GM19035 (cell line): ENCODE data around the gene LRRC8A.
"Not testable (repeated sequence)": the region's sequence is repeated elsewhere in the genome, so short reads cannot be mapped to it uniquely, and the experiment has no call there.

ENCODE experiments used
- ATAC-seq: cut with Tn5 transposase; IDR thresholded peaks from one replicate; pipeline ENCODE4 v1.9.1; 2021; ENCODE audit not compliant: unreplicated experiment

Gene LRRC8A

GRCh38 chr9:128881884-128882676 lies at the start of gene LRRC8A, which contains the start of gene KYAT1:
Gene LRRC8A, plus strand, starts transcription at chr9:128882133. Its CDS starts 25,032 bp downstream, at chr9:128907165.
Gene KYAT1, minus strand, starts transcription at chr9:128881950. Its CDS starts 36,545 bp downstream, at chr9:128845405.
- peak; percentile 93 for ATAC-seq

DNA sequence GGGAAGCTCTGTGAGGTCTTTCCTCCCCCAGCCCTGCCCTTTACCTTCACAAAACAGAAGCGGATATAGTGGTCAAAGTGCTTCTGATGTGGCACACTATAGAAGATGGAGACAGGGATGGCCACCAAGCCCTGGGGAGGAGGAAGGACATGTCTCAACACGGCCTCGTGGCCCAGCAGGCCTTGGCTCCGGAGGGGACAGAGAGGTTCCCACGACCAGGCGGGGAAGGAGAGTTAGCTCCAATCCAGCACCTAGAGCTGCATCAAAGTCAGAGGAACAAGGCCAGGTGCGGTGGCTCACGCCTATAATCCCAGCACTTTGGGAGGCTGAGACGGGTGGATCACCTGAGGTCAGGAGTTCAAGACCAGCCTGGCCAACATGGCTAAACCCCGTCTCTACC lies 48.2 kb upstream of the LRRC8A start:
- no peak for ATAC-seq

- ATAC-seq, result no peak
These were observed 46.4 kb upstream of the LRRC8A start for GRCh38 chr9:128835246-128836210.

GRCh38 chr9:128836509-128837145 lies 45.3 kb upstream of the LRRC8A start:
- no peak for ATAC-seq

- ATAC-seq, result no peak
These were observed 43.6 kb upstream of the LRRC8A start for GRCh38 chr9:128838338-128838737.

DNA sequence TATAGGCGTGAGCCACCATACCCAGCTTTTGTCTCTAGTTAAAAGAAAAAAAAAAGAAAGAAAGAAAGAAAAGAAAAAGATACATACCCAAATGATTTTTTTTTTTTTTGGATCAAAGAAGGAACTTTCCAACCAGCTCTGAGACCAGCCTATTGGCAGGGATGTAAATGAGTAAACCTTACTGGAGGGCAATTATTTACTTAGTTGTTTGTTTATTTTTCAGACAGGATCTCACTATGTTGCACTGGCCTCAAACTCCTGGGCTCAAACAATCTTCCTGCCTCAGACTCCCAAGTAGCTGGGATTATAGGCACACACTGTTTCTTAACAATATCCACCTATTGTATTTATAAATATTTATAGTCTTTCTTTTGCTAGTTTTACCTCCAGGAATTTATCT lies 41.4 kb upstream of the LRRC8A start:
- ATAC-seq, result no peak

DNA sequence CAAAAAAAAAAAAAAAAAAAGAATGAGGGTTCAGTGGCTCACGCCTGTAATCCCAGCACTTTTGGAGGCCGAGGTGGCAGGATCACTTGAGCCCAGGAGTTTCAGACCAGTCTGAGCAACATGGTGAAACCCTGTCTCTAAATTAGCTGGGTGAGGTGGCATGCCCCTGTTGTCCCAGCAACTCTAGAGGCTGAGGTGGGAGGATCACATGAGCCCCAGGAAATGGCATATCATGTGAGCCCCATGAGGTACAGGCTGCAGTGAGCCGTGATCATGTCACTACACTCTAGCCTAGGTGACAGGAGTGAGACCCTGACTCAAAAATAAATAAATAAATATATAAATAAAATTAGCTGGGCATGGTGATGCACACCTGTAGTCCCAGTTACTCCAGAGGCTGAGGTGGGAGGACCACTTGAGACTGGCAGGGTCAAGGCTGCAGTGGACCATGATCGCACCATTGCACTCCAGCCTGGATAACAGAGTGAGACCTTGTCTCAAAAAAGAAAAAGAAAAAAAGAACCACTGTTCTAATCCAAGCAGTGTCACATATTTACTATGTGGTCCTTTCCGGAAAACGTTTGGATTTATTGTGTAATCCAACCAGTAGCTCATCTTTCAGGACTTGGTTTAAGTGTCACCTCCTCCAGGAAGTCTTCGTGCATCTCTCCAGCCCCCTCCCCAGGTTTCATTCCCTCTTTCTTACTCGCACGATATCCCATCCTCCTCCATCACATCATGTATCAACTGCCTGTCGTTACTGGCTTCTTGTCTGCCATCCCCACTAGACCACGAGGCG lies 40.0 kb upstream of the LRRC8A start:
- ATAC-seq, result no peak

GRCh38 chr9:128843171-128843570 lies 38.8 kb upstream of the LRRC8A start:
- ATAC-seq, result not testable (repeated sequence)

- no peak for ATAC-seq
These were observed 36.6 kb upstream of the LRRC8A start for GRCh38 chr9:128845186-128845931.

DNA sequence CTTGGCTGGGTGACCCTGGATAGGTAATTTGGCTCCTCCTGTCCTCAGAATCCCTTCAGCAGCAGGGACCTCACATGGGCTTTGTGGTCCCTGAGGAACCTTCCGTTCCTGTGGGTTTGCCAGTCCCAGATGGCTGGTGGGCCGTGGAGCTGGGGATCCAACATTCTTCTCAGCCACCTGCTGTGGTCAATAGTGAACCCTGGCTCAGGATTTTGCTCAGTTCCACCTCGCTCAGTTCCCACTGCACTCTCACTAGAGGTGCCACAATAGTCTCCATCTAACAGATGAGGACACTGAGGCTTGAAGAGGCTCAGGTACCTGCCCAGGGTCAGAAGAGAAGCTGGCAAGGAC lies 35.3 kb upstream of the LRRC8A start:
- no peak for ATAC-seq

DNA sequence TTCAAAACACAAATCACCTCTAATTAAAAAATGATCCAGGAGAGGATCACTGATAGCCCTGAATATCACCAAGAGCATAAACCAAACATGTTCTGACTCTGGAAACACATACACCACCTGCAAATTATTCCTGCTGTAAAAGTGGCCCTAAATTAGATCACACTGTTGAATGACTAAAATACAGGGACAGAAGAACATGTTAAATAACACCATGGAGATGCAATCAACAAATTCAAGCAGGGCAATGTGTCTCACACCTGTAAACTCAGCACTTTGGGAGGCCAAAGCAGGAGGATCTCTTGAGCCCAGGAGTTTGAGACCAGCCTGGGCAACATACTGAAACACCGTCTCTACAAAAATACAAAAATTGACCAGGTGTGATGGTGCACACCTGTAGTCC lies 34.1 kb upstream of the LRRC8A start:
- no peak for ATAC-seq

GRCh38 chr9:128851024-128851423 lies 30.9 kb upstream of the LRRC8A start:
- not testable (repeated sequence) for ATAC-seq

- ATAC-seq, result not testable (repeated sequence)
These were observed 29.9 kb upstream of the LRRC8A start for GRCh38 chr9:128851779-128852600.

- ATAC-seq, result not testable (repeated sequence)
These were observed 29.3 kb upstream of the LRRC8A start for GRCh38 chr9:128852646-128853045.

- ATAC-seq, result not testable (repeated sequence)
These were observed 27.5 kb upstream of the LRRC8A start for GRCh38 chr9:128854454-128854853.

DNA sequence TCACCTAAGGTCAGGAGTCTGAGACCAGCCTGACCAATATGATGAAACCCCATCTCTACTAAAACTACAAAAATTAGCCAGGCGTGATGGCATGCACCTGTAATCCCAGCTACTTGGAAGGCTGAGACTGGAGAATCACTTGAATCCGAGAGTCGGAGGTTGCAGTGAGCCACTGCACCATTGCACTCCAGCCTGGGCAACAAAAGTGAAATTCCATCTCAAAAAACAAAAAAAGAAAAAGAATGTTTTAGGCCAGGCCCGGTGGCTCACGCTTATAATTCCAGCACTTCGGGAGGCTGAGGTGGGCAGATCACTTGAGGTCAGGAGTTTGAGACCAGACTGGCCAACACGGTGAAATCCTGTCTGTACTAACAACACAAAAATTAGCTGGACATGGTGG lies 23.5 kb upstream of the LRRC8A start:
- ATAC-seq, result not testable (repeated sequence)

GRCh38 chr9:128860937-128861336 lies 21.0 kb upstream of the LRRC8A start:
- ATAC-seq, result no peak

DNA sequence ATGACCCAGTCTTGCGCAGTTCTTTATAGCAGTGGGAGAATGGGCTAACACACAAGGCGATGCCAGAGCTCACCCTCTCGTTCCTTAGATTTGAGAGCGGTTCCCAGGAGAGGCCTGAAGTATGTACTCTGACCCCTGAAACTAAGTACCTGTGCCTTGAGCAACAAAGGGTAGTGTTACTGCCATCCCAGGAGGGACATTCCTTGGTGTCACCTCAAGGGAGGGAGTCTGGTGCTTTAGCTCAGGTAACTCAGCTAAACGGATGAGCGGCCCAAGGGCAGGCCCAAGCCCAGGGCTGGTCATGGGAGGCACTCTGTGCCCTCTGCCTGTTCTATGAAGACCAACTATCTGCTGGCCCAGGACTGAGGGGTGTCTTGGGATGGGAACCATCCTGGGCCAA lies 20.4 kb upstream of the LRRC8A start:
- ATAC-seq, result no peak

DNA sequence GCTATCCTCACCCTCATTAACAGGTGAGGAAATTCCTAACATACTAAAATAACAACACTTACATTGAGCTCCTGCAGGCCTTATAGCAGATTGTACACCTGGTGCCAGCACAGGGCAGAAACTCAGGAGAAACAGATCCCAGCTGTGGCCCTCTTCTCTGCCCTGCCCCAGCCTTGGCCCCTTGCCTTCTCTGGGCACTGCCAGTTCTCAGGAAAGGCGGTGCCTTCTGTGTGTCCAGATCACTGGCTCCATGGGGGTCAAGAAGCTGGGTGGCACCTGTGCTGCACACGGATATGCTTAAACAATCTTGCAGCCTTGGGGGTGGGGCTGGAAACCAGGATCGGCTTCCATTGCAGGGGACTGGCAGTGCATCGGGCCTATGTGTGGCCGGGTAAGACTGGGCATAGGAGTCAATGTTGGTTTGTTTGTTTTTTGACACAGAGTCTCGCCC lies 19.5 kb upstream of the LRRC8A start:
- ATAC-seq, result no peak
